ENCODE measurements around the gene PHF21A.
"Not testable (repeated sequence)": the region's sequence is repeated elsewhere in the genome, so short reads cannot be mapped to it uniquely, and the experiment has no call there.

Gene PHF21A

GRCh38 chr11:46020084-46020599 is 101.1 kb downstream of the PHF21A start:
- no peak for DNase-seq

- DNase-seq: no peak
These were observed 102.6 kb downstream of the PHF21A start for GRCh38 chr11:46018651-46019050.

GRCh38 chr11:46017341-46017740 is 103.9 kb downstream of the PHF21A start:
- DNase-seq: no peak

GRCh38 chr11:46015941-46016340 is 105.3 kb downstream of the PHF21A start:
- DNase-seq: no peak

- not testable (repeated sequence) for DNase-seq
These were observed 107.1 kb downstream of the PHF21A start for GRCh38 chr11:46014168-46014567.

GRCh38 chr11:46012185-46012584 is 109.1 kb downstream of the PHF21A start:
- no peak for DNase-seq

GRCh38 chr11:46010100-46010499 is 111.2 kb downstream of the PHF21A start:
- DNase-seq: no peak

- no peak for DNase-seq
These were observed 111.6 kb downstream of the PHF21A start for GRCh38 chr11:46009647-46010046.

GRCh38 chr11:46006418-46007070 is 114.7 kb downstream of the PHF21A start:
- DNase-seq: peak; percentile 71

- no peak for DNase-seq
These were observed 117.7 kb downstream of the PHF21A start for GRCh38 chr11:46003572-46003971.

GRCh38 chr11:46002189-46002588 is 119.1 kb downstream of the PHF21A start:
- no peak for DNase-seq

GRCh38 chr11:46001448-46001914 is 119.8 kb downstream of the PHF21A start:
- no peak for DNase-seq

GRCh38 chr11:45997599-45997998 is 123.7 kb downstream of the PHF21A start:
- no peak for DNase-seq

GRCh38 chr11:45995342-45995734 is 125.9 kb downstream of the PHF21A start:
- no peak for DNase-seq

- DNase-seq: no peak
These were observed 126.6 kb downstream of the PHF21A start for GRCh38 chr11:45994371-45995341.

- DNase-seq: no peak
These were observed 127.7 kb downstream of the PHF21A start for GRCh38 chr11:45993531-45994001.

- no peak for DNase-seq
These were observed 132.3 kb downstream of the PHF21A start for GRCh38 chr11:45988921-45989320.

- no peak for DNase-seq
These were observed 136.0 kb downstream of the PHF21A start for GRCh38 chr11:45985212-45985611.

- no peak for DNase-seq
These were observed 137.1 kb downstream of the PHF21A start for GRCh38 chr11:45984192-45984591.

- DNase-seq: no peak
These were observed 137.8 kb downstream of the PHF21A start for GRCh38 chr11:45983471-45983845.

- DNase-seq: peak; percentile 20
These were observed 138.4 kb downstream of the PHF21A start for GRCh38 chr11:45982656-45983470.

- DNase-seq: peak; percentile 6
These were observed 139.4 kb downstream of the PHF21A start for GRCh38 chr11:45981826-45982225.

- no peak for DNase-seq
These were observed 146.4 kb downstream of the PHF21A start for GRCh38 chr11:45974806-45975205.
